Sigmoid colon (tissue), 7 donors: ENCODE data around the gene ZNF205. TPM values are rescaled to one million over a fixed set of nuclear protein-coding genes. Genes with fewer than 3 reads are reported as not detected.

Experiments
- DNase-seq: peaks from one replicate; pipeline ENCODE4 v3.0.0-alpha.2; 2019
- H3K27ac ChIP-seq, 4 donors: fragments of 200-600 bp; sonication (generic); one replicate each; pipeline ENCODE4 v1.5.1; 2016 to 2019; ENCODE audit warnings: mild to moderate bottlenecking in 1 of 4
- H3K27me3 ChIP-seq, 3 donors: fragments of 200-600 bp; sonication (generic); one replicate each; pipeline ENCODE4 v1.5.1; 2019; ENCODE audit warnings: mild to moderate bottlenecking in 1 of 3
- H3K36me3 ChIP-seq, 4 donors: fragments of 200-600 bp; sonication (generic); one replicate each; pipeline ENCODE4 v1.5.1; 2016 to 2019
- H3K4me1 ChIP-seq, 4 donors: fragments of 200-600 bp; sonication (generic); one replicate each; pipeline ENCODE4 v1.5.1; 2017 to 2019
- H3K4me3 ChIP-seq, 4 donors: fragments of 200-600 bp; sonication (generic); one replicate each; pipeline ENCODE4 v1.5.1; 2017 to 2019; ENCODE audit warnings: mild to moderate bottlenecking in 2 of 4, moderate library complexity in 1 of 4
- H3K9me3 ChIP-seq, 4 donors: fragments of 200-600 bp in 3 of 4; sonication (generic) in 3 of 4; one replicate each; pipeline versions ENCODE4 v1.5.1 to v1.6.1; 2013 to 2019
- EP300 ChIP-seq, 4 donors: sonication (generic); formaldehyde crosslinking; IDR thresholded peaks; one replicate each; pipeline ENCODE4 v1.6.1; 2017; ENCODE audit warnings: antibody characterized with exemption in 4 of 4
- POLR2A ChIP-seq, 2 donors: fragments of 450-650 bp; IDR thresholded peaks; one replicate each; pipeline ENCODE4 v1.6.1; 2016; ENCODE audit warnings: antibody characterized with exemption in 2 of 2, mild to moderate bottlenecking in 2 of 2, moderate library complexity in 2 of 2
- POLR2AphosphoS5 ChIP-seq, 4 donors: sonication (generic); formaldehyde crosslinking; IDR thresholded peaks; one replicate each; pipeline ENCODE4 v1.6.1; 2017; ENCODE audit warnings: antibody characterized with exemption in 4 of 4
- WGBS, 2 donors: extraction: QIAGEN DNeasy Blood & Tissue Kit; methylation state at CpG; one replicate each; pipeline ENCODE4 v1.1.7; 2013; 5-methylcytosine and 5-hydroxymethylcytosine counted together
- intact Hi-C: fragments of 100-400 bp; cut with DNase I; formaldehyde crosslinking; loops from one replicate; pipeline ENCODE4 v1.15.1; 2023
- polyA plus RNA-seq, 3 donors: library from polyadenylated mRNA; stranded (reverse); fragments of 200-250 nt; gene quantifications; one replicate each; pipeline ENCODE4 v1.2.3, GENCODE V29; 2013
- total RNA-seq, 4 donors: library from RNA; depleted of rRNA; stranded (reverse); fragments of >200 nt; gene quantifications; one replicate each; pipeline ENCODE4 v1.1.0, GENCODE V29; 2016
- TF ChIP-seq, protein P1 (sequence below), 4 experiments: fragments of 450-650 bp in 3 of 4; fragments of 200-600 bp in 1 of 4; IDR thresholded peaks; one replicate each; pipeline ENCODE4 v1.5.1; 2016 to 2019; ENCODE audit warnings: antibody characterized with exemption in 4 of 4, mild to moderate bottlenecking in 3 of 4, moderate library complexity in 2 of 4
- donor health status: healthy with polysubstance abuse.
- donor health status: Bipolar disorder and iron deficiency.
- donor health status: healthy.

ZNF205 gene
- total and polyA plus RNA-seq, 7 donors, result 6.6 to 17.5 (median 15.8) TPM

GRCh38 chr16:3088925-3089716 is 23.3 kb upstream of the ZNF205 start:
- Histone ChIP-seq H3K4me1 (no peaks in the 10 kb centered on the region), H3K36me3 (no peaks in the 10 kb centered on the region), H3K27ac (no peak overlapping the region), H3K9me3 (no peaks in the 10 kb centered on the region), H3K4me3 (no peak overlapping the region), H3K27me3 (peaks cover 0 to 13% (median 13%) of the 10 kb centered on the region in 3 donors)
- no peak for TF ChIP-seq POLR2AphosphoS5 (IDR thresholded peaks at IDR 0.05)
- TF ChIP-seq, protein P1, sequence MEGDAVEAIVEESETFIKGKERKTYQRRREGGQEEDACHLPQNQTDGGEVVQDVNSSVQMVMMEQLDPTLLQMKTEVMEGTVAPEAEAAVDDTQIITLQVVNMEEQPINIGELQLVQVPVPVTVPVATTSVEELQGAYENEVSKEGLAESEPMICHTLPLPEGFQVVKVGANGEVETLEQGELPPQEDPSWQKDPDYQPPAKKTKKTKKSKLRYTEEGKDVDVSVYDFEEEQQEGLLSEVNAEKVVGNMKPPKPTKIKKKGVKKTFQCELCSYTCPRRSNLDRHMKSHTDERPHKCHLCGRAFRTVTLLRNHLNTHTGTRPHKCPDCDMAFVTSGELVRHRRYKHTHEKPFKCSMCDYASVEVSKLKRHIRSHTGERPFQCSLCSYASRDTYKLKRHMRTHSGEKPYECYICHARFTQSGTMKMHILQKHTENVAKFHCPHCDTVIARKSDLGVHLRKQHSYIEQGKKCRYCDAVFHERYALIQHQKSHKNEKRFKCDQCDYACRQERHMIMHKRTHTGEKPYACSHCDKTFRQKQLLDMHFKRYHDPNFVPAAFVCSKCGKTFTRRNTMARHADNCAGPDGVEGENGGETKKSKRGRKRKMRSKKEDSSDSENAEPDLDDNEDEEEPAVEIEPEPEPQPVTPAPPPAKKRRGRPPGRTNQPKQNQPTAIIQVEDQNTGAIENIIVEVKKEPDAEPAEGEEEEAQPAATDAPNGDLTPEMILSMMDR (IDR thresholded peaks at IDR 0.05), result no peak
- no peak for TF ChIP-seq EP300 (IDR thresholded peaks at IDR 0.05)
- TF ChIP-seq POLR2A (IDR thresholded peaks at IDR 0.05), result no peak
- intact Hi-C loops, result no loop called here
- 95 to 96% methylated on average over 71 of the region's 71 CpGs for WGBS, 2 donors
- no peak for DNase-seq

- no peak overlapping the region for H3K4me3 ChIP-seq
- WGBS, 2 donors, result 98% methylated on average over 81 of the region's 81 CpGs
- peaks cover 0 to 13% (median 13%) of the 10 kb centered on the region in 3 donors for H3K27me3 ChIP-seq
- no peaks in the 10 kb centered on the region for H3K36me3 ChIP-seq
- H3K27ac ChIP-seq, result no peak overlapping the region
- no peak for DNase-seq
- no peaks in the 10 kb centered on the region for H3K9me3 ChIP-seq
- H3K4me1 ChIP-seq, result no peaks in the 10 kb centered on the region
- TF ChIP-seq, protein P1 (IDR thresholded peaks at IDR 0.05), result no peak
- TF ChIP-seq POLR2AphosphoS5 (IDR thresholded peaks at IDR 0.05) (no peak), POLR2A (IDR thresholded peaks at IDR 0.05) (no peak), EP300 (IDR thresholded peaks at IDR 0.05) (no peak)
- intact Hi-C loops, result no loop called here
Observed at GRCh38 chr16:3089717-3090592, 22.4 kb upstream of the ZNF205 start.

- Histone ChIP-seq H3K9me3 (no peaks in the 10 kb centered on the region), H3K4me3 (no peak overlapping the region), H3K4me1 (no peaks in the 10 kb centered on the region), H3K36me3 (no peaks in the 10 kb centered on the region), H3K27ac (no peak overlapping the region), H3K27me3 (peaks cover 0 to 13% (median 13%) of the 10 kb centered on the region in 3 donors)
- no peak for DNase-seq
- WGBS, 2 donors, result 85 to 87% methylated on average over 8 of the region's 8 CpGs
- intact Hi-C loops, result no loop called here
- TF ChIP-seq POLR2AphosphoS5 (IDR thresholded peaks at IDR 0.05), result no peak
- TF ChIP-seq, protein P1 (IDR thresholded peaks at IDR 0.05), result no peak
- no peak for TF ChIP-seq POLR2A (IDR thresholded peaks at IDR 0.05)
- TF ChIP-seq EP300 (IDR thresholded peaks at IDR 0.05), result no peak
Observed at GRCh38 chr16:3091551-3091950, 20.8 kb upstream of the ZNF205 start.

GRCh38 chr16:3092501-3092941 is 19.9 kb upstream of the ZNF205 start:
- DNase-seq, result no peak
- intact Hi-C loops, result no loop called here
- Histone ChIP-seq H3K4me3 (no peak overlapping the region), H3K9me3 (no peaks in the 10 kb centered on the region), H3K27me3 (peaks cover 0 to 13% (median 13%) of the 10 kb centered on the region in 3 donors), H3K27ac (no peak overlapping the region), H3K36me3 (no peaks in the 10 kb centered on the region), H3K4me1 (no peaks in the 10 kb centered on the region)
- TF ChIP-seq POLR2A (IDR thresholded peaks at IDR 0.05) (no peak), EP300 (IDR thresholded peaks at IDR 0.05) (no peak), POLR2AphosphoS5 (IDR thresholded peaks at IDR 0.05) (no peak)
- TF ChIP-seq, protein P1 (IDR thresholded peaks at IDR 0.05), result no peak
- WGBS, 2 donors, result 64 to 77% methylated on average over 20 of the region's 20 CpGs
